B cell (primary cell): Measurements from ENCODE around the gene POU2AF1. TPM values are rescaled to one million over a fixed set of nuclear protein-coding genes. Genes with fewer than 3 reads are reported as not detected.

Experiments
- ATAC-seq: fragments of 200-7000 bp; cut with Tn5 transposase; one replicate; pipeline ENCODE4 v1.10.0; 2021; ENCODE audit warnings: low read depth, mild to moderate bottlenecking, moderate number of reproducible peaks, moderate library complexity
- CTCF ChIA-PET: fragments of 350-600 bp; sonication (Branson Sonifier 250); formaldehyde crosslinking; loops from one replicate; lab custom pipeline; 2021; ENCODE audit warnings: antibody characterized with exemption, inconsistent platforms; lab: Charles Lee
- POLR2A ChIA-PET: fragments of 350-600 bp; sonication (Branson Sonifier 250); formaldehyde crosslinking; loops from one replicate; lab custom pipeline; 2021; ENCODE audit warnings: antibody characterized with exemption; lab: Charles Lee
- DNase-seq: peaks from one replicate; pipeline ENCODE4 v3.0.0; 2013
- H2AFZ ChIP-seq: 2 replicates; pipeline ENCODE4 v1.6.1; 2012; ENCODE audit warnings: mild to moderate bottlenecking, low read depth, low read length; ENCODE audit not compliant: insufficient read depth, poor library complexity, severe bottlenecking
- H3K27ac ChIP-seq, 2 donors: 1 replicate in 1 of 2; 2 replicates in 1 of 2; pipeline ENCODE4 v1.5.1; 2012 to 2013; ENCODE audit warnings: low read length in 2 of 2, mild to moderate bottlenecking in 2 of 2, moderate library complexity in 1 of 2
- H3K27me3 ChIP-seq, 4 experiments: fragments of 200-600 bp in 1 of 4; sonication (generic) in 1 of 4; replicated peaks in 1 of 4; 1 replicate in 2 of 4; 2 replicates in 2 of 4; pipeline versions ENCODE4 v1.6.1 to v1.7.0; 2013 to 2016; ENCODE audit warnings: low read length in 3 of 4, mild to moderate bottlenecking in 2 of 4, mixed read lengths in 1 of 4, moderate library complexity in 1 of 4; ENCODE audit not compliant: insufficient read depth in 4 of 4, control insufficient read depth in 3 of 4; ENCODE audit errors: control extremely low read depth in 1 of 4
- H3K36me3 ChIP-seq, 2 experiments: replicated peaks in 1 of 2; 1 replicate in 1 of 2; 2 replicates in 1 of 2; pipeline versions ENCODE4 v1.6.1 to v1.7.1; 2013; ENCODE audit warnings: low read length in 1 of 2; ENCODE audit not compliant: insufficient read depth in 2 of 2, control insufficient read depth in 1 of 2; ENCODE audit errors: control extremely low read depth in 1 of 2, extremely low read depth in 1 of 2
- H3K4me1 ChIP-seq, 2 donors: fragments of 200-600 bp in 1 of 2; sonication (generic) in 1 of 2; 1 replicate in 1 of 2; 2 replicates in 1 of 2; pipeline versions ENCODE4 v1.5.1 to v1.6.1; 2013 to 2017; ENCODE audit warnings: low read length in 2 of 2; ENCODE audit not compliant: control insufficient read depth in 2 of 2, insufficient read depth in 2 of 2
- H3K4me2 ChIP-seq: replicated peaks from 2 replicates; pipeline ENCODE3; 2012; ENCODE audit warnings: mild to moderate bottlenecking, low read depth, low read length; ENCODE audit not compliant: poor library complexity, severe bottlenecking
- H3K4me3 ChIP-seq, 5 experiments: fragments of 200-600 bp in 1 of 5; sonication (generic) in 1 of 5; 1 replicate in 3 of 5; 2 replicates in 2 of 5; pipeline versions ENCODE4 v1.5.1 to v1.7.0; 2011 to 2016; ENCODE audit warnings: low read length in 4 of 5, mild to moderate bottlenecking in 4 of 5, low read depth in 2 of 5, control low read depth in 1 of 5, moderate library complexity in 1 of 5; ENCODE audit not compliant: insufficient read depth in 1 of 5; ENCODE audit errors: control extremely low read depth in 1 of 5, extremely low read depth in 1 of 5
- H3K79me2 ChIP-seq: fragments of 200-600 bp; sonication (generic); one replicate; pipeline ENCODE4 v1.6.0; 2016; ENCODE audit warnings: low read length; ENCODE audit not compliant: control insufficient read depth, insufficient read depth
- H3K9ac ChIP-seq: fragments of 200-600 bp; sonication (generic); 2 replicates; pipeline ENCODE4 v1.6.1; 2017; ENCODE audit warnings: mild to moderate bottlenecking, low read length, moderate library complexity
- H3K9me3 ChIP-seq, 3 donors: one replicate each; pipeline versions ENCODE4 v1.6.1 to v1.7.1; 2013; ENCODE audit warnings: low read length in 2 of 3; ENCODE audit not compliant: control insufficient read depth in 2 of 3, insufficient read depth in 1 of 3; ENCODE audit errors: control extremely low read depth in 1 of 3
- H4K20me1 ChIP-seq: 2 replicates; pipeline ENCODE4 v1.6.0; 2012; ENCODE audit warnings: mild to moderate bottlenecking, low read length; ENCODE audit not compliant: insufficient read depth, control insufficient read depth, poor library complexity, severe bottlenecking
- H3K27ac Mint-ChIP-seq: one replicate; pipeline ENCODE4 v1.8.0; 2021; ENCODE audit warnings: mixed read lengths
- H3K27me3 Mint-ChIP-seq: one replicate; pipeline ENCODE4 v1.8.0; 2021; ENCODE audit warnings: mixed read lengths
- H3K4me1 Mint-ChIP-seq: one replicate; pipeline ENCODE4 v1.8.0; 2021; ENCODE audit warnings: mixed read lengths
- H3K4me3 Mint-ChIP-seq: one replicate; pipeline ENCODE4 v1.8.0; 2021; ENCODE audit warnings: mixed read lengths
- H3K9me3 Mint-ChIP-seq: one replicate; pipeline ENCODE4 v1.8.0; 2022; ENCODE audit warnings: mixed read lengths; ENCODE audit not compliant: insufficient read depth
- EZH2 ChIP-seq: IDR thresholded peaks from 2 replicates; pipeline ENCODE4 v1.6.1; 2012; ENCODE audit warnings: borderline replicate concordance, low read depth, mild to moderate bottlenecking, moderate library complexity, low read length; ENCODE audit not compliant: insufficient read depth, poor library complexity, severe bottlenecking
- WGBS: methylation state at CpG from one replicate; pipeline ENCODE4 v1.1.5; 2013; ENCODE audit warnings: missing lambda C conversion rate; ENCODE audit not compliant: insufficient coverage; 5-methylcytosine and 5-hydroxymethylcytosine counted together
- intact Hi-C: fragments of 100-400 bp; cut with micrococcal nuclease; formaldehyde crosslinking; loops from one replicate; pipeline ENCODE4 v1.10.0; 2022
- polyA plus RNA-seq: library from polyadenylated mRNA; depleted of rRNA; stranded (reverse); fragments of >200 nt; gene quantifications from 2 replicates; pipeline ENCODE4 v1.2.3, GENCODE V29; 2012
- total RNA-seq, 2 donors: library from RNA; stranded (reverse); fragments of 120-200 nt in 1 of 2; gene quantifications; 1 replicate in 1 of 2; 2 replicates in 1 of 2; pipeline versions ENCODE4 v1.2.3 to v1.2.4, GENCODE V29; 2013 to 2022
- TF ChIP-seq, protein P1 (sequence below): fragments of 200-600 bp; IDR thresholded peaks from one replicate; pipeline ENCODE4 v1.8.0; 2022; ENCODE audit warnings: antibody characterized with exemption, mild to moderate bottlenecking

Gene POU2AF1
- total and polyA plus RNA-seq, 2 donors (not counting 1 experiment from before 2014, with no cell fraction given): 308 to 407 TPM

DNA sequence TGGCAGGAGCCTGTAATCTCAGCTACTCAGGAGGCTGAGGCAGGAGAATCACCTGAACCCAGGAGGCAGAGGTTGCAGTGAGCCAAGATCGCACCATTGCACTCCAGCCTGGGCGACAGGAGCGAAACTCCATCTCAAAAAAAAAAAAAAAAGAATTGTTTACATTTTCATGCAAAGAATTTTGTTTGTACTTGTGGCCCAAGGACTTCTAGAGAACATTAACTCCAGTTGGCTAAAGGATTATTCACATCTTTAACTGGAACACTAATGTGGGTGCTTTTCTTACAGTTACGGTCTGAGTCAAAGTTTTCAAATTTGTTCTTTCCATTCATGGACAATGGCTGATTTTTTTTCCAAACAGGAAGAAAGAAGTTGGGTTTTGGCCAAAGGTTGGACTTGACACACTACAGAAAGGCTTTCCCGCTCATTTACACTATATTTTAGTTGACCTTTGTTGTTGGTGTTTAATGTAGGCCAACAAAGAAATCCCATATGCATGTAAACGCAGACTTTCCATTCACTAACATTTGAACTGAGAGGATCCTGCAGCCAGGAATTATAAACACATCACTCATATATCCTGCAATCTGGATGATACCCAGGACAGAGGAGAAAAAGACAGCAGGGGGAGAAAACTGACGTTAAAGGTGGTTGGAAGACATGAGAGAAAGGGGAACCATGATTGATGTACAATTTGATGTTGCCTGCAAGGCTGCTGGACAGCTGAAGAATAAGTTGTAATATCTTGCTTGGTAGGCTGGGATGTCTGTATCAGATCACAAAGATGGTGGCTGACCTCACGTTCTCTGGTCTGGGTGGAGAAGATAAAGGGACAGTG lies 13.1 kb downstream of the POU2AF1 start:
- no peak overlapping the region for H2AFZ ChIP-seq
- H3K79me2 ChIP-seq: peaks cover 100% of the 10 kb centered on the region
- no peaks in the 10 kb centered on the region for H3K9me3 ChIP-seq
- Mint-ChIP-seq H3K9me3 (no peaks in the 10 kb centered on the region), H3K27ac (peak overlapping the region; percentile 94), H3K4me3 (peak overlapping the region; percentile 86), H3K27me3 (no peaks in the 10 kb centered on the region), H3K4me1 (peaks cover 99% of the 10 kb centered on the region)
- H4K20me1 ChIP-seq: peaks cover 92% of the 10 kb centered on the region
- H3K9ac ChIP-seq: no peak overlapping the region
- no peaks in the 10 kb centered on the region for H3K27me3 ChIP-seq
- WGBS: 100% methylated on average over 1 of the region's 8 CpGs
- H3K27ac ChIP-seq: peak overlapping the region; percentile 72 to 88
- H3K36me3 ChIP-seq: peaks cover 2 to 82% of the 10 kb centered on the region in 2 experiments
- DNase-seq (peak; percentile 25), ATAC-seq (no peak)
- intact Hi-C loops: no loop called here
- ChIA-PET POLR2A (interaction anchor here (0.7 to 7.4 kb wide), 2 partner anchors 12 to 31 kb away, joined by 3 to 53 read pairs; partner anchors contain the start of gene POU2AF1), CTCF (interaction anchor here (0.5 to 32.5 kb wide), 3 partner anchors 10 to 748 kb away, joined by 3 to 922 read pairs (median 17); no protein-coding TSS in a partner anchor)
- H3K4me3 ChIP-seq: no peak overlapping the region
- TF ChIP-seq EZH2: no peak
- TF ChIP-seq, protein P1, sequence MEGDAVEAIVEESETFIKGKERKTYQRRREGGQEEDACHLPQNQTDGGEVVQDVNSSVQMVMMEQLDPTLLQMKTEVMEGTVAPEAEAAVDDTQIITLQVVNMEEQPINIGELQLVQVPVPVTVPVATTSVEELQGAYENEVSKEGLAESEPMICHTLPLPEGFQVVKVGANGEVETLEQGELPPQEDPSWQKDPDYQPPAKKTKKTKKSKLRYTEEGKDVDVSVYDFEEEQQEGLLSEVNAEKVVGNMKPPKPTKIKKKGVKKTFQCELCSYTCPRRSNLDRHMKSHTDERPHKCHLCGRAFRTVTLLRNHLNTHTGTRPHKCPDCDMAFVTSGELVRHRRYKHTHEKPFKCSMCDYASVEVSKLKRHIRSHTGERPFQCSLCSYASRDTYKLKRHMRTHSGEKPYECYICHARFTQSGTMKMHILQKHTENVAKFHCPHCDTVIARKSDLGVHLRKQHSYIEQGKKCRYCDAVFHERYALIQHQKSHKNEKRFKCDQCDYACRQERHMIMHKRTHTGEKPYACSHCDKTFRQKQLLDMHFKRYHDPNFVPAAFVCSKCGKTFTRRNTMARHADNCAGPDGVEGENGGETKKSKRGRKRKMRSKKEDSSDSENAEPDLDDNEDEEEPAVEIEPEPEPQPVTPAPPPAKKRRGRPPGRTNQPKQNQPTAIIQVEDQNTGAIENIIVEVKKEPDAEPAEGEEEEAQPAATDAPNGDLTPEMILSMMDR: no peak
- peaks cover 99 to 100% of the 10 kb centered on the region in 2 donors for H3K4me1 ChIP-seq
- H3K4me2 ChIP-seq: peak overlapping the region; percentile 70

DNA sequence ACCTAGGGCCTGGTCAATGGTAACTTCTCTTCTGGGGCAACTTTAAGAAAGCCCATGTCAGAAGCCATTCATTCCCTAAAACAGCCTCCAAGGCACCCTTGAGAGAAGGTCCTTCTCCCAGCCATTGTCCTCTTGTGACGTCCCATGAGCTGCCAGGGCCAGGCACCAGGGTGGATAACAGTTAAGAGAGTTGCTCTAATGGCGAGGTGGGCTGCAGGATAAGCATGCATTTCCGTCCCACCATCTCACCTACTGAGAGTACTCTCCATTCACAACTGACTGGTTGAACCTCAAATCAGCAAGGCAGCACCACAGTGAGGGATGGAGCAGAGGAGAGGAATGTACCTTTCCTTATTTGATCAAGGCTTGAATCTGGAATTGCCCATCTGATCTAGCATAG lies 14.6 kb downstream of the POU2AF1 start:
- H4K20me1 ChIP-seq: peaks cover 96% of the 10 kb centered on the region
- CTCF ChIA-PET: interaction anchor here (1.0 to 32.5 kb wide), 7 partner anchors 10 to 82 kb away, joined by 3 to 922 read pairs (median 8); partner anchors contain the start of gene POU2AF1
- POLR2A ChIA-PET: interaction anchor here (2.3 to 7.4 kb wide), 2 partner anchors 14 to 53 kb away, joined by 14 to 53 read pairs; partner anchors contain the start of gene POU2AF1
- Mint-ChIP-seq H3K27me3 (no peaks in the 10 kb centered on the region), H3K27ac (peak overlapping the region; percentile 87), H3K9me3 (no peaks in the 10 kb centered on the region), H3K4me1 (peaks cover 92% of the 10 kb centered on the region), H3K4me3 (peak overlapping the region; percentile 86)
- H3K9me3 ChIP-seq: no peaks in the 10 kb centered on the region
- H3K4me3 ChIP-seq: peak overlapping the region in 2 of 5 experiments; percentile 0 to 19
- DNase-seq (no peak), ATAC-seq (no peak)
- H3K9ac ChIP-seq: peak overlapping the region; percentile 28
- intact Hi-C loops: loop anchor here (1.0 kb wide), 1 partner anchor 15 kb away; the partner anchor contains the start of gene POU2AF1
- TF ChIP-seq EZH2: no peak
- TF ChIP-seq, protein P1: no peak
- H3K4me2 ChIP-seq: peak overlapping the region; percentile 48
- no peak overlapping the region for H2AFZ ChIP-seq
- WGBS: no CpG with 5 or more reads among the region's 3 CpGs
- H3K4me1 ChIP-seq: peaks cover 99 to 100% of the 10 kb centered on the region in 2 donors
- H3K36me3 ChIP-seq: peaks cover 2 to 82% of the 10 kb centered on the region in 2 experiments
- H3K27me3 ChIP-seq: no peaks in the 10 kb centered on the region
- H3K79me2 ChIP-seq: peaks cover 100% of the 10 kb centered on the region
- peak overlapping the region in 1 of 2 donors; percentile 88 for H3K27ac ChIP-seq
